HG02943 (cell line): Measurements from ENCODE around the gene PEX11A.

Source experiments
- ATAC-seq: cut with Tn5 transposase; IDR thresholded peaks from one replicate; pipeline ENCODE4 v1.9.1; 2021; ENCODE audit warnings: mild to moderate bottlenecking, low read depth, moderate library complexity; ENCODE audit not compliant: unreplicated experiment

The PEX11A gene

DNA sequence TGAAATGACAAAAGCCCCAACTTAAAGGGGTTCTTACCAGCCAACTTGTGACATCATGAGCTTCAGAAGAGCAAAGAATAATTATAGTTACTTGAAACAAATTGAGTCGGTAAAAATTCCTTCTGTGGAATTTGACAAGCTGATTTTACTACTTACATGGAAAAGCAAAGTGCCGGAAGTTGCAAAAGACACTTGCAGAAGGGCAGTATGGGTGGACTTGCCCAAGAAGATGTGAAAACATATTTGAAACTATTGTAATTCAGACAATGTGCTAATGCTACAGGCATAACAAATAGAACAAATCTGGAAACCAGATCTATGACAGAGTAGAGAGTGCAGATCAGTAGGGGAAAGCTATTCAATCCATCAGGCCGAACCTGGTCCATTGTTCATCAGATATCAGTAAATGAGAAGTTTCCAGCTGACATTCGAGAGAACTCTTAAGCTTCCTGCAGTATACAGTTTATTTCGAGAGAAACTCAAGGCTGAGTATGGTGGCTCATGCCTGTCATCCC lies 32.8 kb downstream of the PEX11A start:
- ATAC-seq: no peak

DNA sequence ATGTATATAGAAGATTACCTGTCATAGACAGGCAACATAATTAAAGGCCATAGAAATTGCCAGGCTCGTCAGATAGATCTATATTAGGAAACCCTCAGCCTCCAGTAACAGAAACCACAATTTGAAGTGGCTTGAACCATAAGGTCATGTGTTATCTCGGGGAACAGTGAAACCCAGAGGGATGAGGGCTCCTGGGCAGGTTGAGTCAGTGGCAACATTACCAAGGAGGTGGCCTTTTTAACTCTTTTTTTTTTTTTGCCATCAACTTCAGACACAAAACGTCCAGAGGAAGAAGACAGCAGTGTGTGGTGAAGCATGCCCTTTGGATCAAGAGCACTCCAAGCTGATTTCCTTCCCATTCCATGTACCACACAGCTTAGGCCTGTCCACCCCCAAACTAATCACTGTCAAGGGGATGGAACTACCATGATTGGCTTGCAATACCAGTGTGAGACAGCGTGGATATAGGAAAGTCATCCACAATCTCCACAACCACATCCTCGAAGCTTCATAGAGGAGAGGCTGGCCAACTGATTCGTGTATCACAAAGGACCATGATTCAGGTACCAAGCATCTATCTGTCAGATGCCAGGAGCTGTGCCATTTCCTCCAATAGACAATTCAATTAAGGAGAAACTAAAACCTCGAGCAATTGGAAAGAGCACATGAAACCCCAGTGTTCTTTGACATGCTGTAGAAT lies 34.3 kb downstream of the PEX11A start:
- ATAC-seq: no peak

DNA sequence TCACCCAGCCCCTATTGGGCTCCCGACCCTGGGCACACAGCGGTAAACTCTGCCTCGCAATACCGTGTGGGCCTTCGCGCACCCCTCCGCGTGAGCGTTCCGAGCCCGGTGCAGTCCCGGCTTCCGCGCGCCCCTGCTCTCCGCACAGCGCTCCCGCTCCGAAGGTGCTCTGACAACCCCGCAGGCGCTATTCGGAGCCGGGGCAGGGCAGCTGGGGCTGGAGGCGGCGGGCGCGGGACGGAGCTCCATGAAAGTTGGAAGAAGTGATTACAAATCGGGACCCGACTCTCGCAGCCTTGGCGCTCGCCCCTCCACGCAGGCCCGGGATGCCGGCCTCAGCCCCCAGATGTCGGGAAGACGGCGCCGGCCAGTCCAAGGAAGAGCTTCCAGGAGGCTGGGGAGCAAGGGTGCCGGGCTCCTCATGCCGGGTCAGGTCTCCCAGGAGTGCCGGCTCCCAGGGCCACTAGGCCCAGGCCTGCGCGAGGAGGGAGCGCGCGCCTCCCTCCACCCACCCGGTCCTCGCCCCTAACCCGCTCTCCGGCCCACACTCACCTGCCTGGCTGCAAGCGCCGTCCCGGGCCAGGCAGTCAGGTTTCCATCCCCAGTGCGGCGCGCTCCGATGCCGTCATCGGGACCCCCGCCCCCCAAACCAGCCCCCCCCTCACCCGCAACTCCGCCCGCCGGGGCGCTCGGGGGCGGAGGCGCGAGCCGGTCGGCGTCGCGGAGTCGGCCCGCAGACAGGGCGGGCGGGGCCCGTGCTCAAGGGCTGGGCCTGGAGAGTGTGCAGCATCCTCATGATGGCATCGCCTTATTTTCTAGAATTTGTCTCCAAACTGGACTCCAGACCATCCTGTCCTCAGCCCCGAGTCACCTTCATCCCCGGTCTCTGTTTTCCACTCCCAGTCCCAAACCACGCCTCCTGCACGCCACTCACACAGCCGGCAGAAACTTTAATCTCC lies 35.4 kb downstream of the PEX11A start, which contains the start of gene KIF7:
Gene KIF7 (minus strand): TSS at position 621 of the 959 bp plus-strand sequence. CDS start 2,537 bp downstream, outside the sequence.
- ATAC-seq: no peak

DNA sequence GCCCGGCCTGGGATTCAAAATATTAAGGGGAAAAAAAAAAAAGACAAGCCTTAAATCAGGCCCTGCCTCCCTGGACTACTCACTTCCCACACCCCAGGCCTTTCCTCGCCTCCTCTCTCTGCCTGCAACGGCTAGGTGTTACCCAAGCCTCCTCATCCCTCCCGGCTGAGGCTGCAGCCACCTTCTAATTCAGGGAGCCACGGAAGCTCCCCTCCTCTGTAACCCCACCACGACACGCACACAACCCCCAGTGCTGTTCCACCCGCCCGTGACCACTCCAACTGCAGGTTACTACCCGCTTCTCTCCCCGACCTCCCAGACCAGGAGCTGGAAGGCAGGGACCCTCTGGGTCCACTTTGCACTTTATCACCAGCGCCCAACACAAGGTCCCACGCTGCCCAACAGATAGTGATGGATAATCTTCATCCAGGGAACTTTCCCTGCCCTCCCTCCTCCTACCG lies 36.2 kb downstream of the PEX11A start:
- no peak for ATAC-seq

DNA sequence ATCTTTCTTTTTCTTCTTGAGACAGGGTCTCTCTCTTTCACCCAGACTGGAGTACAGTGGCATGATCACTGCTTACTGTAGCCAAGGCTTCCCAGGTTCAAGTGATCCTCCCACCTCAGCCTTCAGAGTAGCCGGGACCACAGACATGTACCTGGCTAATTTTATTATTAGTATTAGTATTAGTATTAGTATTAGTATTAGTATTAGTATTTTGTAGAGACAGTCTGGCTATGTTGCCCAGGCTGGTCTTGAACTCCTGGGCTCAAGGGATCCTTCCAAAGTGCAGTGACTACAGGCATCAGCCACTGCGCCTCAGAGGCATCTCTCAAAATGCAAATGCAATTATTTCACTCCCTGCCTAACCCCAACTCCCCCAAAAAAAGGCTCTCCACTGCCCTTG lies 37.0 kb downstream of the PEX11A start:
- ATAC-seq: no peak

DNA sequence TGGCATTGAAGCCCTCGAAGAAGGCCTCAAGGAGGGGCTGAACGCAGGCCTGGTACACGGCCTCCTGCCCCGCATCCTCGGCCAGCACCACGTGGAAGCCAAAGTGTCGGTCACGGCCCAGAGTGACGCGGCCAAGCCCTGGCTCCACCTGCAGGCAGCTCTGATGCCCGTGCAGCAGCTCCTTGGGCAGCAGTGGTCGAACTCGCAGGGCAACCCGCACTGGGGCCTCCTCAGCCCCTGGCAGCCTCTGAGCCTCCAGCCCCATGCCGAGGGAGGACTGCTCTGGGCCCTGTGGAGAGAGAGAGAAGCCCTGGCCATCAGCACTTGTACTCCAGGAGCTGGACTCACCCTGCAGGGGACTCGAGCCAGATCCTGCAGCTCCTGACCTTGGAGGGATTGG lies 37.9 kb downstream of the PEX11A start:
- no peak for ATAC-seq

DNA sequence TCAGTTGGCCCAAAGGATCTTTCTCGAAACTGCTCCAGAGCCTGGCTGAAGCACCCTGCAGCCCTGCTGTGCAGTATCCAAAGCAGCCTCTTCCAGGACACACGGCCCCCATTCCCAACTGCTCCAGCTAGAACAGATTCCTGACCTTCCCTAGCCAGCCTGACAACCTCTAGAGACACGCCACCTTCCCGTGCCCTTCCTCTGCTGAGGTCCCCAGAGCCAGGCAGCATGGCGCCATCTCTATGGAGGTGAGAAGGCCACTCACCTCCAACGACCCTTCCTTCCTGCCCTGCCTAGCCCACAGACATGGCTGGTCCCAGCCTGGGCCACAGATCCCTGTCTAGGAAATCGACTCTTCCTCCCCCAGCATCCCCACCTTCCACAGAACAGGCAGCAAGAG lies 38.4 kb downstream of the PEX11A start:
- ATAC-seq: no peak

DNA sequence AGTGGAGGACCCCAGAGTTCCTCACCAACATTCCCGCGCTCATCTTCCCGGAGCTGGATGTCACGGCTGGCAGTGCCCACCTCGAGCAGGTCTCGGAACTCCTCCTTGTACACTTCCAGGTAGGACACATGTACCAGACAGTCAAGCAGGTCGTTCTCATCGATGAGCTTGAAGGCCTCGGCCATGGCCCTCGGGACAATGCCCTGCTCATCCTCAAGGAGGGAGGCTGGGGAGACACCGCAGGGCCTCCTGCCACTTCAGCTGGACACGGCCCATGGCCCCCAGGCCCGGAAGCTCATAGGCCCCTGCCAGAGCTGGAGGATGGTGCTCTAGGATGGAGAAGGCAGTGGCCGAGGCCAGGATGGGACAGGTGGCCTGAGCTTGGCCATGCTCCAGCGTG lies 40.8 kb downstream of the PEX11A start:
- ATAC-seq: no peak

DNA sequence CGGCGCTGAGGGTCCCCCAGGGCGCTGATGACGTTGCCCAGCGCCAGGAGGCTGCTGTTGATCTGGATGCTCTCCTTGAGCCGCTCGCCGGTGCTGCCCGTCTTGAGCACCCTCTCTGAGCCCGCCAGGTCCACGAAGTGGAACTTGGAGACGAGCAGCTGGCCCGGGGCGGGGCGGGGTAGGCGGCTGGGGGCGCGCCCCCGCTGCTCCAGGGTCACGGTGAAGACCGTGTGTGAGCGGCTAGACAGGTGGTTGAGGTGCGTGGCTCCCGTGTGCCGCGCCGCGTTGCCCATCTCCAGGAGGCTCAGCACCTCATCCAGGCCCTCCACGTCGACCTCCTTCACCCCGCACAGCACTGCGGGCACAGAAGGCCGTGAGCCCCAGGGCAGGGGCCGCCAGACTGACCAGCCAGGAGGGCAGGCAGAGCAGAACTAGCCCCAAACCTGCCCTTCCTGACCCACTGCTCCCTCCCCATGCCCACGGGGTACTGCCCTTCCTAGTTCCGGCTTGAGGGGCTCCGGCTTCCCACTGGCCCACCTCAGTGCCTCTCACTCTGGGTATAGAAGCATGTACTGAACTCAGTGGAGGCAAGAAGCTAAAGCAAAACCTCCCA lies 41.4 kb downstream of the PEX11A start:
- no peak for ATAC-seq

DNA sequence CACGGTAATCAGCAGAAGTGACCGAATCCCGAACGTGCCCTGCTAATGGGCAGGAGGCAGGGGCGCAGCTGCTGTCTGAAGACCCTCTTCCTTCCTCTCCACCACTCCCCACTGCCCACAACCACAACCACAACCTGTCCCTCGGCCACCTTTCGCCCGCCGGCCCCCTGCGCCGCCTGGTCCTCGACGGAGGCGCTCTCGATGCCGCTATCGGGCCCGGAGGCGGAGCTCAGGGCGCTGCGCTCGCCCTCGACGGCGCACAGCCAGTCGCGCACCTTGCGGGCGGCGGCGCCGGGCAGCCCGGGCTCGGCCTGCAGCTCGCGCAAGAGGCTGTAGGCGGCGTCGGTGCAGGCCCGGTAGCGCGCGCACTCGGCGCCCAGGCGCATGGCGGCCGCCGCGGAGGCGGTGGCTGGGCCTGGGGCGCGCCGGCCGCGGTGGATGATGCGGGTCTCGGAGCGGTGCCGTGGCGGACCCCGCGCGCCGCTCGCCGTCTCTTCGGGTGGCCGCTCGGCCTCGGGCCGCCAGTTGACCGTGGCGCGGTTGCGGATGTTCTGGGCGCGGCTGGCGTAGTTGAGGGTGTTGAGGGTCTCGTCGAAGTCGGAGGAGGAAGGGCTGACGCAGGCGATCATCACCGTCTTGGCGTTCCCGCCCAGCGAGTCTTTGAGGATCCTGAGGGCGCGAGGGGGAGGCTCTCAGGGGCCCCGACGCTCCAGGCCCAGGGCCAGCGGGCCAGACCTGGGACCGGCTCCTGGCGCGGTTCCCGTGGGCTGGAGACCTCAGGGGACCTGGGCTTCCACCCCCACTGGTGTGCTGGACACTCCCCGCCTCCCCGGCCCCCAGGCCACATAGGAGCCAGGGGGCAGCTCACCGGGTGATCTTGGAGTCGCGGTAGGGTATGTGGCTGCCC lies 42.2 kb downstream of the PEX11A start:
- ATAC-seq: no peak

DNA sequence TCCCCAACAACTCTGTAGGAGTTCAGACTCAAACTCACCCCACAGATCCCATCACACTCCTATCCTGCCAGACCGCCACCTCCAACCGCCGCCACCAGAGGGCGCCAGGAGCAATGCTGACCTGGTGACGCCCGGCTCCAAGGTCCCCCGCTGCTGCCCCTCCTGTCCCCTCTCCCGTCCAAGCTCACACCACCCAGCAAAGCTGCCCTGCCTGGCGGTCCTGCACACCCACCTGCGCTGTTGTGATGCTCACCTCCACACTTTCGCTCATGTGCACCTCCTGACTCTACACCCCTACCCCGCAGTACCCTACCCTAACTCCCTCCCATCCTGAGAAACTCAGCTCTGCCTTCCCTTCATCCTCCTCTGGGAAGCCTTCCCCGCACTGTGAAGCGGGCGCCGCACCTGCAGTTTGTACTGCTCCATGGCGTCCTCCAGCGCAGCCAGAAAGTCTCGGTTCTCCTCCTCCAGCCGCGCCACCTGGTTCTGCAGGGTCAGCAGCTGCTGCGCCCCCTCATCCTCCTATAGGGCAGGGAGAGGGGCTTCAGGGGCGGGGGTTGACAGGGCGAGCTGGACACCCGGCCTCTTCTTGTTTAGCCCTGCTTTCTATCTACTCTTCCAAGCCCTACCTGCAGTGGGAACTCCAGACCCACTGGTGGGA lies 43.2 kb downstream of the PEX11A start:
- ATAC-seq: no peak

DNA sequence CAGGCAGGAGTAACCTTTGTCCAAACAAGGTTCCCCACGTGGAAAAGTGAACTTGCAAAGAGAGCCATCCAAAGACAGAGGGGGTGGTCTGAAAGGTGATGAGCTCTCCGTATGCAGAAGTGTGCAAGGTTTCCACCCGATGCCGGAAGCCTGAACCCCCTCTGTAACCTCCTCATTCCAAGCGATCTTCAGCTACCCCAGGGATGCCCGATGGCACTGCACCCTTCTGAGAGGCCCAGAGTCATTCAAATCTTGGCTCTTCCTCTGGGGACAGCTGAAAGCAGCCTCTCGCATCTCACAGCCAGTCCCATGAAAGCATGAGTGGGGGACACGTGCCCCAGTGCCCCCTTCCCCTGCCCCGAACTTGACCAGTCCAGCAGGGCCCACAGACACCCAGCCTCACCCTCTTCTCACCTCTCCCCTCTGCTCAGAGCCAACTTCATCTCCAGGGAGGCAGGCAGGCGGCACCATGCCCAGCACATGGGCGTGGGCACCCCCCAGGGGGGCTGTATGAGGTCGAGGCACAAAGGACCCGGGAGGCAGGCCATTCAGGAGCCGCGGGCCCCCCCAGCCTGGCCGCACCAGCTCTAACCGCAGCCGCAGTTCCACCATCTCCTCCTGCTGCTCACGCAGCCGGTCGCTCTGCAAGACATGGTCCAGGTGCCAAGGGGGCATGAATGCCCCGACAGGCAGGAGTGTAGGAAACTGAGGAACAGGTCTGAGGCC lies 44.0 kb downstream of the PEX11A start:
- ATAC-seq: no peak

DNA sequence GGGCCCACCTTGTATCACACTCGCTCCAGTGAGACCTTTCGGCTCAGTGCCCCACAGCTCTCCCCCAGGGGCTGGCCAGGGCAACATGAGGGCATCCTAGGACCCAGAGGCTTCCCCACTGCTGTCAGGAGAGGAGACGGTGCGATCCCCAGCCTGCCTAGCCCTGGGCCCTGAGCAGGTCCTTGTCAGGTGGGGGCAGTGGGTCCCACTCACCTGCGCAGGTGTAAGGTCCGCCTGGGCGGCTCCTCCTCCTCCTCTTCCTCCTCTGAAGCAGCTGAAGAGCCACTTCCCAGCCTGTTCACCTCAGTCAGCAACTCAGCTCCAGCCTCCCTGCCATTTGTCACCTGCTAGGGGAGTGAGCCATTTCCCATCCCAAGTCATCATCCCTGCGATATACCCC lies 44.9 kb downstream of the PEX11A start:
- ATAC-seq: no peak

DNA sequence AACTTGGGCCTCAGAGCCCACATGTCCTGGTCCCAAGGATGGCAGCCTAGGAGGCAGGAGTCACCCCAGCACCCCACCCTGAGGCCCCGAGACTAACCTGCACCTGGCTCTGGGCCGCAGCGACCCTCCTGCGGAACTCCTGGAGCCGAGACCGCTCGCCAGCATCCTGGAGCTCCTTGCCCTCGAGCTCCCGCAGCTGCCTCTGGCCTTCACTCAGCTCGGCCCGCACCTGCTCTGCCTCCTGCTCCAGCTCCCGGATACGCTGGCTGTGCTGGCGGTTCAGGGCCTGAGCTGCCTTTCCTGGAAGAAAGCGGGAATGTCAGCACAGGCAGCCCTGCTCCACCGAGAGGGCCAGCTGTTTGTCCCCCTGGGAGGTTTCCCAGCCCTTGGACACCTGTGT lies 48.4 kb downstream of the PEX11A start:
- ATAC-seq: no peak

DNA sequence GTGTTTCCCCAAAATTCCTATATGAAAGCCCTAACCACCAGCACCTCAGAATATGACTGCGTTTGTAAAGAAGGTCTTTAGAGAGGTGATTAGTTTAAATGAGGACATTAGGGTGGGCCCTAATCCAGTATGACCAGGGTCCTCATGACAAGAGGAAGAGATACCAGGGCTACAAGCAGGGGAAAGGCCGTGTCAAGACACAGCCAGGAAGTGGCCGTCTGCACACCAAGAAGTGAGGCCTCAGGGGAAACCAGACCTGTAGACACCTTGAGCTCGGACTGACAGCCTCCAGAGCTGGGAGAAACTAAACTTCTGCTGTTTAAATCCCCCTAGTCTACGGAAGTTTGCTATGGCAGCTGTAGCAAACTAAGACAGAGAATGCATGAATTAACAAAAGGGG lies 49.5 kb downstream of the PEX11A start:
- ATAC-seq: no peak

DNA sequence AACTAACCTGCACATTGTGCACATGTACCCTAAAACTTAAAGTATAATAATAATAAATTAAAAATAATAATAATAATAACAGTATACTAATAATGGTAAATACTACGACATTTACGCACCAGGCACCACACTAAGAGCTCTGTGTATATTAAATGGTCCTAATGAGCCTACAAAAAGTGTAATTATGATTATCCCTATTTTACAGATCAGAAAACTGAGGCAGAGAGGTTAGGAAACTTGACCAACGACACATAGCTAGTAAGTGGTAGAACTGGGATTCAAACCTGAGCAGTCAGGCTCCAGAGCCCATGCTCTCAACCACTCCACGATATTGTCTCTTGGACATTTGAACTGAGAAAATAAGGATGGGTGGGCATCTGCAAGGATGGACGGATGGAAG lies 50.3 kb downstream of the PEX11A start:
- ATAC-seq: no peak

DNA sequence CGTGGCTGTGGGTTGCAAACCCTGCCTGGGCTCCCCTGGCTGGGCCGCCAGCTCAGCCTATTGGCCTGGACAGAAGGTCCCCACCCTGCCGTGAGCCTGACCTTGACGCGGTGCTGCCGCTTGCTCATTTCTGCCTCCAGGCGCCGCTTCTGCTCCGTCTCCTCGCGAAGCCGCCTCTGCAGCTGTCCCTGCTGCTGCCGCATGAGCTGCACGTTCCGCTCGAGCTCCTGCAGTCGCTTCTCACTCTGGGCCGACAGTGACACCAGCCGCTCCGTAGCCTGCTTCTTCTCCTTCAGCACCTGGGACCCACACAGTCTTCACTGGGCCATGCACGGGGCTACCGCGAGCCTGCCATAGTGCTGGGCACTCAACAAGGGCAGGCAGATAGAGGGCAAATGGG lies 57.0 kb downstream of the PEX11A start:
- no peak for ATAC-seq

DNA sequence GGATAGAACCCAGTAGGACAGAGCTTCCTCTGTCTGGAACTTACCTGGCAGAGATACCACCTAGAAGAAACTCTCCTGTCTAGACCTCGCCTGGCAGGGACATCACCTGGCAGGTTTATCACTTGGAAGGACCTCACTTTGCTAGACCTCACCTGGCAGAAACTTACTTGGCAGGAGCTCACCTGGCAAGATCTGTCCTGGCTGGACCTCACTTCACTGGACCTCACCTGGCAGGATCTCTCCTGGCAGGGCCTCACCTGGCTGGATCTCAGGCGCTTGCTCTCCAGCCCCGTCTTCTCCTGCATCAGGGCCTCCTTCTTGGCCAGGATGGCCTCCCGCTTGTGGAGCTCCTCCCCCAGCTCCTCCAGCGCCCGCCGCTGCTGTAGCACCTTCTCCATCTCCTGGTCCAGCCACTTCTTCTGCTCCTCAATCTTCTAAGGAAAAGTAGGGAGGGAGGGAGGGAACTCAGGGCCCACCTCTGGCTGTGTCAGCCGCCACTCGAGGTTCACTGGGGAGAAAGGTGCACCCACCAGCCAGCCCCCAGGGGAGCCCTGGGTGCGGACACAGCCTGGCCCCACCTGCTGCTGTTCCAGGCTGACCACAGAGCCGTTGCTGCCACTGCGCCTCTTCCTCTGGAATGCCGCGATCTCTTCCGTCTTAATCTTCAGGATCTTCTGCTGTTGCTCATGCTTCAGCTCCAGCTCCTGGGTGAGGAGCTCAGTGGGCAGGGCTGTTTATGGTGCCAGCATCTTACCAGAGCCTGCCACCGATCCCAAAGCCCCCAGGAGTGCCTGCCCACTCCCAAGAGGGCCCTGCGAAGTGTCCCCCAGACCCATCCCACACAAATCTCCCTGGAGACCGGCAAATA lies 57.8 kb downstream of the PEX11A start:
- no peak for ATAC-seq
